ENCODE measurements around the gene COX4I2.

The COX4I2 gene

DNA sequence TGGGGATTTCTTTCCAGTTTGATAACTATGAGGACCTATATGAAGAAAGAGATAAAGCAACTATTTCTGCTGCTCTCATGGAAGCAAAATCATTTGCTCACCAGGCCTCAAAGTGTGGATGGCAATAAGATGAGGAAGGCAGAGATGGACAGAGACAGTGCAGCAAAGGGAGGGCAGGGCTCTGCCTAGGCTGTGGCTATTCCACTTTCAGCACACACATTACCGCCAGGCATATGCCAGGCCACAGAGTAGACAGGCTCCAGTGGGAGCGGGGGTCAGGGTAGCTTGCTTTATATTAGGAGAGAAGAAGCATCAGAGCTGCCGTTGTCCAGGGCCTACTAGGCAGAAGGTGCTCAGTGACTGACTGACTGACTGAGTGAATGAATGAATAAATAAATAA, 44.1 kb downstream of the COX4I2 start:
- H3K27me3 ChIP-seq (ENCODE audit: control insufficient read depth, low read length): no peaks in the 10 kb centered on the region
- no peaks in the 10 kb centered on the region for H3K9me3 ChIP-seq (ENCODE audit: control insufficient read depth, insufficient read depth, low read length)
- no peak overlapping the region for H3K4me2 ChIP-seq (ENCODE audit: low read length)
- H3F3A ChIP-seq (ENCODE audit: control insufficient read depth, insufficient read depth): no peaks in the 10 kb centered on the region
- no peaks in the 10 kb centered on the region for H3K9me2 ChIP-seq (replicated peaks; ENCODE audit: control insufficient read depth, low read length)
- no peak overlapping the region for H3K27ac ChIP-seq (ENCODE audit: low read depth, low read length)
- no peaks in the 10 kb centered on the region for H3K79me2 ChIP-seq (ENCODE audit: control insufficient read depth, low read length)
- H4K20me1 ChIP-seq (ENCODE audit: control insufficient read depth, insufficient read depth, low read depth, low read length): no peaks in the 10 kb centered on the region
- H3K4me3 ChIP-seq (ENCODE audit: low read length): no peak overlapping the region
- peaks cover 27% of the 10 kb centered on the region for H3K4me1 ChIP-seq (ENCODE audit: control insufficient read depth, low read length)
- peaks cover 12% of the 10 kb centered on the region for H3K36me3 ChIP-seq (ENCODE audit: control insufficient read depth, low read length)
- TF ChIP-seq, protein P1, sequence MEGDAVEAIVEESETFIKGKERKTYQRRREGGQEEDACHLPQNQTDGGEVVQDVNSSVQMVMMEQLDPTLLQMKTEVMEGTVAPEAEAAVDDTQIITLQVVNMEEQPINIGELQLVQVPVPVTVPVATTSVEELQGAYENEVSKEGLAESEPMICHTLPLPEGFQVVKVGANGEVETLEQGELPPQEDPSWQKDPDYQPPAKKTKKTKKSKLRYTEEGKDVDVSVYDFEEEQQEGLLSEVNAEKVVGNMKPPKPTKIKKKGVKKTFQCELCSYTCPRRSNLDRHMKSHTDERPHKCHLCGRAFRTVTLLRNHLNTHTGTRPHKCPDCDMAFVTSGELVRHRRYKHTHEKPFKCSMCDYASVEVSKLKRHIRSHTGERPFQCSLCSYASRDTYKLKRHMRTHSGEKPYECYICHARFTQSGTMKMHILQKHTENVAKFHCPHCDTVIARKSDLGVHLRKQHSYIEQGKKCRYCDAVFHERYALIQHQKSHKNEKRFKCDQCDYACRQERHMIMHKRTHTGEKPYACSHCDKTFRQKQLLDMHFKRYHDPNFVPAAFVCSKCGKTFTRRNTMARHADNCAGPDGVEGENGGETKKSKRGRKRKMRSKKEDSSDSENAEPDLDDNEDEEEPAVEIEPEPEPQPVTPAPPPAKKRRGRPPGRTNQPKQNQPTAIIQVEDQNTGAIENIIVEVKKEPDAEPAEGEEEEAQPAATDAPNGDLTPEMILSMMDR (IDR thresholded peaks at IDR 0.05; ENCODE audit: low read depth, low read length, poor library complexity, severe bottlenecking): no peak
- TF ChIP-seq EZH2phosphoT487 (IDR thresholded peaks at IDR 0.05; ENCODE audit: borderline replicate concordance, low read length): no peak

DNA sequence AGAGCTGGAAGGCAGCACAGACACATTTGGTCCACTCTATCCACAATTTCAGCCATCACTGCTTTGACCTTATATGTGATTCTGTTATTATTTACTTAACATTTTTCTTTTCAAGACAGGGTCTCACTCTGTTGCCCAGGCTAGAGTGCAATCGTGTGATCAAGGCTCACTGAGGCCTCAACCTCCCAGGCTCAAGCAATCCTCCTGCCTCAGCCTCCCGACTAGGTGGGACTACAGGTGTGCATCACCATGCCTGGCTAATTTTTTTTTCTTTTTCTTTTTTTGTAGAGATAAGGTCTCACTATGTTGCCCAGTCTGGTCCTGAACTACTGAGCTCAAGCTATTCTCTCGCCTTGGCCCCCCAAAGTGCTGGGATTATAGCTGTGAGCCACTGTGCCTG, 44.6 kb downstream of the COX4I2 start:
- no peaks in the 10 kb centered on the region for H3F3A ChIP-seq (ENCODE audit: control insufficient read depth, insufficient read depth)
- no peaks in the 10 kb centered on the region for H3K79me2 ChIP-seq (ENCODE audit: control insufficient read depth, low read length)

DNA sequence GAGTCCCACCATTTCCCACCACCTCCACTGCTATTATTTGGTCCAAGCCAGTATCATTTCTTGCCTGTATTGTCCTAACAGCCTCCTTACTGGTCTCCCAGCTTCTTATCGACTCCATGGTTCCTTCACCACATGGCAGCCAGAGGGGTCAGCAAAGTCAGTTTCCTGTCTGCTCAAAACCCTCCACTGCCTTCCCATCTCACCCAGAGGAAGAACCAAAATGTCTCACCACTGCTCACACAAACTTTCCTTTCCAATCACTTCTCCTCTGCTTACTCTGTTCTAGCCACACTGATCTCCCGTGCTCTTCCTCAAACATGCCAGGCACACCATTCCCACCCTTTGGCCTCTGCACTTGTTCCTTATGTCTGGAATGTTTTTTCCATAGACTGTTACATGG, 45.2 kb downstream of the COX4I2 start:
- H3K9me2 ChIP-seq (replicated peaks; ENCODE audit: control insufficient read depth, low read length): no peaks in the 10 kb centered on the region
- no peak overlapping the region for H3K27ac ChIP-seq (ENCODE audit: low read depth, low read length)
- H3K36me3 ChIP-seq (ENCODE audit: control insufficient read depth, low read length): peaks cover 14% of the 10 kb centered on the region

More for the DNA sequence above, 44.6 kb downstream of the COX4I2 start:
- no peak for TF ChIP-seq EZH2phosphoT487 (IDR thresholded peaks at IDR 0.05; ENCODE audit: borderline replicate concordance, low read length)
- TF ChIP-seq, protein P1 (IDR thresholded peaks at IDR 0.05; ENCODE audit: low read depth, low read length, poor library complexity, severe bottlenecking): no peak
- Histone ChIP-seq H3K9me3 (ENCODE audit: control insufficient read depth, insufficient read depth, low read length) (no peaks in the 10 kb centered on the region), H4K20me1 (ENCODE audit: control insufficient read depth, insufficient read depth, low read depth, low read length) (no peaks in the 10 kb centered on the region), H3K27me3 (ENCODE audit: control insufficient read depth, low read length) (no peaks in the 10 kb centered on the region), H3K4me1 (ENCODE audit: control insufficient read depth, low read length) (peaks cover 27% of the 10 kb centered on the region), H3K4me3 (ENCODE audit: low read length) (no peak overlapping the region), H3K36me3 (ENCODE audit: control insufficient read depth, low read length) (peaks cover 14% of the 10 kb centered on the region), H3K9me2 (replicated peaks; ENCODE audit: control insufficient read depth, low read length) (no peaks in the 10 kb centered on the region), H3K4me2 (ENCODE audit: low read length) (no peak overlapping the region), H3K27ac (ENCODE audit: low read depth, low read length) (no peak overlapping the region)

More for the DNA sequence above, 45.2 kb downstream of the COX4I2 start:
- TF ChIP-seq EZH2phosphoT487 (IDR thresholded peaks at IDR 0.05; ENCODE audit: borderline replicate concordance, low read length): no peak
- TF ChIP-seq, protein P1 (IDR thresholded peaks at IDR 0.05; ENCODE audit: low read depth, low read length, poor library complexity, severe bottlenecking): no peak
- no peak overlapping the region for H3K4me3 ChIP-seq (ENCODE audit: low read length)
- H3K79me2 ChIP-seq (ENCODE audit: control insufficient read depth, low read length): no peaks in the 10 kb centered on the region
- no peaks in the 10 kb centered on the region for H3F3A ChIP-seq (ENCODE audit: control insufficient read depth, insufficient read depth)
- no peaks in the 10 kb centered on the region for H3K27me3 ChIP-seq (ENCODE audit: control insufficient read depth, low read length)
- no peaks in the 10 kb centered on the region for H3K9me3 ChIP-seq (ENCODE audit: control insufficient read depth, insufficient read depth, low read length)
- H3K4me1 ChIP-seq (ENCODE audit: control insufficient read depth, low read length): peaks cover 27% of the 10 kb centered on the region
- H4K20me1 ChIP-seq (ENCODE audit: control insufficient read depth, insufficient read depth, low read depth, low read length): no peaks in the 10 kb centered on the region
- H3K4me2 ChIP-seq (ENCODE audit: low read length): no peak overlapping the region
